ENCODE measurements around the gene IQSEC3.
"Not testable (repeated sequence)": the region's sequence is repeated elsewhere in the genome, so short reads cannot be mapped to it uniquely, and the experiment has no call there.

Gene IQSEC3

DNA sequence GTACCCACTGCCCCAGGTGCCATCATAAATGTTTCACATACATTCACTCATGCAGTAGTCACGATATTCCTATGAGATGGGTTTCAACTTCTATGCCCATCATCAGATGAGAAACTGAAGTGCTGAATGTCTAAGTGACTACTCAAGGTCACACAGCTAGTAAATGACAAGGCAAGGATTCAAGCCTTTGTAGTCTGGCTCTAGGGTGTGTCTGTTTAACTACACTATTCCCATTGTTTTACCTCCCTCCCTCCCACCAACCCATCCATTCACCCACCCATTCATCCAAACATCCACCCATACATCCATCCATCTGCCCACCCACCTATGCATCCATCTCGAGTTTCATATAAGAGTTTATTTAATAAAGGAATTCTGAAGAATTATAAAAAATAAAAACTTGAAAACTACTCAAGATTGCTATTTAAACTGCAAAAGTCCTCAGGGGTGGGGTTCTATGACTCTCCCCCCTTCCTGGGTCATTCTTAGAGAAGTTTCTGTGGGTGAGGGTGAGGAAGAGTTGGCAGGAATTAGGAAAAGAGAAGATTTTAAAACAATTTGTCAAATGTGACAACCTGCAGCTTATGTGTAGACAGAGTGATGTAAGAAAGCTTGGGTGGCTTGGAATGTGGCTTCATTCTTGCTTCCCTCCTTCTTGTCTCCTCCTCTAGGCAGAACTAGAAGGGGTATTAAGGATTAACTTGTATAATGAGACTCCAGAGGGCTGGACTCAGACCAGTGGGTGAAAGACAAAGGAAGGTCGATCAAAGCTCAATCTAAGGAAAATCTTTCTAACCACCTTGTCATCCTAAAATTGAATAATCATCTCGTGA is 13.4 kb upstream of the IQSEC3 start:
- DNase-seq (ENCODE audit: low read depth) = not testable (repeated sequence)

DNA sequence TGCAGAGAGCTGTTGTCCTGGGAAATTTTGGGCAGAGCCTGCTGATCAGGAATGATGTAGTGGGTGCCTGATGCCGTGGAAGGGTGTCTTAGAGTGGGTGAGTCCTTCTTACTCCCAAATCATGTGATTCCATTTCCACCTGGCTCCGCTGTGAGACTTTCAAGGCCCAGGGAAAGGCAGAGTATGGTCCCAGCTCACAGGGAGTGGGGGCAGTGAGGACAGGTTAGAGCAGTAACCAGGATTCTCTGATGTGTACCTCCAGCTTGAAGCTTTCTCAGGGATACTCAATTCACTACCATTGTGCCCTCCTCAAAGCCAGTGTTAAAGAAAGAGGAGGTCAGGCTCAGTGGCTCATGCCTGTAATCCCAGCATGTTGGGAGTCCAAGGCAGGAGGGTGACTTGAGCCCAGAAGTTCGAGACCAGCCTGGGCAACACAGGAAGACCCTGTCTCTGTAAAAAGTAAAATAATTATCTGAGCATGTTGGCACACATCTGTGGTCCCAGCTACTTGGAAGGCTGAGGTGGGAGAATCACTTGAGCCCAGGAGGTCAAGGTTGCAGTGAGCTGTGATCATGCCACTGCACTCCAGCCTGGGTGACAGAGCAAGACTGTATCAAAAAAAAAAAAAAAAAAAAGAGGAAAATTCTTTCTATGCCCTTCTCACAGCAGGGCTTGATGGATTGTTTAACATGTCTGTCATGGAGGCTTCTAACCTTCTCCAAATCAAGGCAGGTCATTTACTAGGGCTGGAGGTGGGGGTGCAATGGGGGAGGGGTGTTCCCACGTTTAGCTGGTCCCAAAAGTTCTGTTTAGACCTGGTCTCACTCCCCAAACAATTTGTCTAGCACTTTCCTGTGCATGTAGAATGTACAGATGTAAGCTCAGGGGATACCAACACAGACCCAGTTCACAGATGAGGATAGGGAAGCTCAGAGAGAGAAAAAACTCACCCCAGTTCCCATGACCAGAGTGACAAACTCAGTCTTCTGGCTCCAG is 12.5 kb upstream of the IQSEC3 start:
- DNase-seq (ENCODE audit: low read depth) = no peak

DNA sequence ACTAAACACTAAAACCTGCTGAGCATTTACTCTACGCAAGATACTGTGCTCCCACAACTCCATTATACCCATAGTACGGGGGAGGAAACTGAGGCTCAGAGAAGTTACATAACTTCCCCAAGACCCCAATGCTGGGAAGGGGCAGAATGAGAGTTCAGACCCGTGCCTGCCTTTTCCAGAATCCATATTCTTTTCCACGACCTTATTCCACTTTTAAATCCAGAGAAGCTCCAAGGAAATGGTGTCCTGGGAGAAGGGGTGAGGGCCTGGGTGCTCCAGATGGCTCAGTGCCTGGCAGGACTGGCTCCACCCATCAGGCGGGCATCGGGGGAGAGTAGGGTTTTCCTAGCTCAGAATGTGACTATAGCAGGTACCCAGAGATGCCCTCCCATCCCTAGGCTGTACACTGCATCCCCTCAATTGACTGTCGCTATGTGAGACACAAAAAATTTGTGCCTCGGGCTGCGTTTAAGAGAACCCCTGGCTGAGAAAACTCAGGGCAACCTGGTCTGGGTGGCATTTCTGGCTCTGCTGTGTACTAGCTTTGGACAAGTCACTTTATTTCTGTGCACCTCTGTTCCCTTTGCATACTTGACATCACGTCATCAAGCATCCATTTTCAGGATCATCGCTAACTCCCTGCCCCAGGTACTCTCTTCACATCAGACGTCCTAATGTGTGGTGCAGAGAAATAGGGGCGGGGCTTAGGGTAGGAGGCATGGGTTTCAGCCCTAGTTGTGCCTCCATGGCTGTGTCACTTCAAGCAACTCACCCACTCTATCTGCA is 11.6 kb upstream of the IQSEC3 start:
- DNase-seq (ENCODE audit: low read depth) = no peak

DNA sequence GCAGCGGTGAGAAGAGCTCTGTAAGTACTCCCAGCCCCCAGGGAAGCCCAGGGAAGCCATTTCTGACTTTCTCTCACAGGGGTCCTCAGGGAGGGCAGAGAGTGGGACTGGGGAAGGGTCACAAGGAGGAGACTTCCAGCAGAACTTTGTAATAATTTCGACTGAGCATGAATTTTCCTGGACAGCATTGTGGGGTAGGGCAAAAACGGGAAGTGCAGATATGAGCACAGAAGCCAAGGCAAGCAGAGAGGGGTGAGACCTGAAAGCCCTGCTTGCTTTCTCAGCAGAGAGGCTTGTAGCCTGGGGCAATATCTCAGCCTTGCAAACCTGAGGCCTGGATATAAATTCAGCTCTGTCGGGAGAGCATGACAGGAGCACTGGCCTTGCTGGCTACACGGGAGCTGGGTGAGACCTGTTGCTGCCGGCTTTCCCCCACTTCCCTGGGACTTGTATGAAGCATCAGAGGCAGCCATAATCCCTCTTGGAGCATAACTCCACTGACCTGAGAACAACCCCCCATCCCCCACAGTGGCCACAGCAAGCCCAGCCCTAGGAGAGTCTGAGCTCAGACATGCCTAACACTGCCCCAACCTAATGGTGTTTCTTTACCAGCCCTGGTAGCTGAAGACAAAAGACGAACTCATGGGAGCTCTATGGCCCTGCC is 9.8 kb upstream of the IQSEC3 start:
- DNase-seq (ENCODE audit: low read depth) = no peak

DNA sequence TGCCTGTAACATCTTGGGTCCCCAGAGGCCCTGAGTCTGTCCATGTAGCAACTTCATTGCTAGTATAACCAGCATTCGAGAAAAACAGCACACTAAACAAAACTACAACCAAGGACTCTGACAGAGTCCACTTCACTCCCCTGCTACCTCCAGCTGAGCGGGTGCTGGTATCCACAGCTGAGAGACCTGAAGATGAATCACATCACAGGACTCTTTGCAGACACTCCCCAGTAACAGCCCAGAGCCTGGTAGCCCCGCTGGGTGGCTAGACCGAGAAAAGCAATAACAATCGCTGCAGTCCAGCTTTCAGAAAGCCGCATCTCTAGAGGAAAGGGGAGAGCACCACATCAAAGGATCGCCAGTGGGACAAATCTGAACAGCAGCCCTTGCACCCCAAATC is 9.0 kb upstream of the IQSEC3 start:
- no peak for DNase-seq (ENCODE audit: low read depth)

DNA sequence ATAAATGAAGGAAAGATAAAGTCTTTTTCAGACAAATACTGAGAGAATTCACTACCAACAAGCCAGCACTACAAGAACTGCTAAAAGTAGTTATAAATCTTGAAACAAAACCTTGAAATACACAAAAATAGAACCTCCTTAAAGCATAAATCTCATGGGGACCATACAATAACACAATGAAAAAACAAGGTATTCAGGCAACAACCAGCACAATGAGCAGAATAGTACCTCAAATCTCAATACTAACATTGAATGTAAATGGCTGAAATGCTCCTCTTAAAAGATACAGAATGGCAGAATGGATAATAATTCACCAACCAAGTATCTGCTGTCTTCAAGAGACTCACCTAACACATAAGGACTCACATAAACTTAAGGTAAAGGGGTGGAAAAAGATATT is 7.7 kb upstream of the IQSEC3 start:
- no peak for DNase-seq (ENCODE audit: low read depth)

DNA sequence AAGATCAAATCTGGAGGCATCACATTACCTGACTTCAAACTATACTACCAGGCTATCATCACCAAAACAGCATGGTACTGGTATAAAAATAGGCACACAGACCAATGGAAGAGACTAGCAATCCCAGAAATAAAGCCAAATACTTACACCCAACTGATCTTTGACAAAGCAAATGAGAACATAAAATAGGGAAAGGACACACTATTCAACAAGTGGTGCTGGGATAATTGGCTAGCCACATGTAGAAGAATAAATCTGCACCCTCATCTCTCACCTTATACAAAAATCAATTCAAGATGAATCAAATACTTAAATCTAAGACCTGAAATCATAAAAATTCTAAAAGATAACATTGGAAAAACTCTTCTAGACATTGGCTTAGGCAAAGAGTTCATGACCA is 4.7 kb upstream of the IQSEC3 start:
- DNase-seq (ENCODE audit: low read depth) = not testable (repeated sequence)

DNA sequence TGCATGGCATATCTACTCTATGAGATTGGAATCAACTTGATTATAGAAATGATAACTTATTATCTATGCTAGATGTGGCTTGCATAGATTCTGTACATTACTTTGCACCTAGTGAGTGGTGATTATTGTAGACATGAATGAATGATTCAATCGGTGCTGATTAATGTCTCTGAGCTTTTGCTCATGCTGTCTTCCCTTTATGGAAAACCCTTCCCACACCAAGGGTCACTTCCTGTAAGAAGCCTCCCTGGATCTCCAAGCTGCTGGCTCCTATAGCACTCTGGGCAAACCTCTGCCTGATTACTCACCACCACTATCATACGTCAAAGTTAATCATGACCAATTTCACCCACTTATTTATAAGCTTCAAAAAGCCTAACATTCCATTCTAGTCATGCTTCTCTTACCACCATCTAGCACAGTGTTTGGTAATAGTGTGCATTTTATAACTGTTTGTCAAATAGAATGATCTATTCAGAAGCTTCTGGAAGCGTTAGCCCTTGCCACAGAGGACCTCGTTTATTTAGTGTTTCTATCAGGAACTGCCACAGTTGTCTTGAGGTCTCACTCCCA is 990 bp upstream of the IQSEC3 start:
- DNase-seq (ENCODE audit: low read depth) = peak; percentile 54

DNA sequence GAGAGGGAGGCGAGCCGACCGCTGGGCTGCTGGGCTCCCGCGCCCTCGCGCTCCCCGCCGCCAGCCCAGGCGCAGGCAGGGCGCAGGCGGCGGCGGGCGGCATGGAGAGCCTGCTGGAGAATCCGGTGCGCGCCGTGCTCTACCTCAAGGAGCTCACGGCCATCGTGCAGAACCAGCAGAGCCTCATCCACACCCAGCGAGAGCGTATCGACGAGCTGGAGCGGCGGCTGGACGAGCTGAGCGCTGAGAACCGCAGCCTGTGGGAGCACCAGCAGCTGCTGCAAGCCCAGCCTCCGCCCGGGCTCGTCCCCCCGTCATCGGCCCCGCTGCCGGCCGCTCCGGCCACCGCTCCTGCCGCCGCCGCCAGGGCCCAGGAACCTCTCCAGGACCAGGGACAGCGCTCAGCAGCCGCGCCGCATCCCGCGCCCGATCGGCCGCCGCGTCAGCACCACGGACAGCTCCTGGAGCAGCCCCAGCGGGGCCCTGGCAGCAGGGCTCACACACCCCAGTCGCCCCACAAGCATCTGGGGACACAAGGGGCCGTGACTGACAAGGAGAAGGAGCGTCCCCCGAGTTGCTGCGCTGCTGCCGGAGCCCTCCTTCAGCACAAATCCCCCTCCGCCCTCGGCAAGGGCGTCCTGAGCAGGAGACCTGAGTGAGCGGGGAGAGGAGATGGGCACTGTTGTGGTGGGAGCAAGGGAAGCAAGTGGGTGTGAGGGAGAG is 376 bp downstream of the IQSEC3 start:
- peak; percentile 23 for DNase-seq (ENCODE audit: low read depth)

DNA sequence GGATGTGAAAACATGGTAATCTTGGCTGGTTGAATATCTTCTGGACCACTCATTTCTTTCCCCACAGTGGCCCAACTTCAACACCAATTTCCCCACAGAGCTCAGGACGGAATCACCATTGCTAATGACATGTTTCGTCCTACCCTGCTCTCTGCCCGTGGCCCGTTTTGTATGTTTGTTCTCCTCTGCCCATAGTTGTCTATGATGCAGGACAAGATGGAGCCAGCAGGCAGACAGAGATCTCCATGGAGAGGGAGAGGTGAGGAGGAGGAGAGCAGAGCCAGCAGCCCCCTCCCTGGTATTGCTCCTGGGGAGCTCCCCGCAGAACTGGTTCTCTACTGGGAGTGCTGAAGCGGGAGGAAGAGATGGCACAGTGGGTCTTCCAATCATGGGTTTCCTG is 3.1 kb downstream of the IQSEC3 start:
- DNase-seq (ENCODE audit: low read depth) = not testable (repeated sequence)

DNA sequence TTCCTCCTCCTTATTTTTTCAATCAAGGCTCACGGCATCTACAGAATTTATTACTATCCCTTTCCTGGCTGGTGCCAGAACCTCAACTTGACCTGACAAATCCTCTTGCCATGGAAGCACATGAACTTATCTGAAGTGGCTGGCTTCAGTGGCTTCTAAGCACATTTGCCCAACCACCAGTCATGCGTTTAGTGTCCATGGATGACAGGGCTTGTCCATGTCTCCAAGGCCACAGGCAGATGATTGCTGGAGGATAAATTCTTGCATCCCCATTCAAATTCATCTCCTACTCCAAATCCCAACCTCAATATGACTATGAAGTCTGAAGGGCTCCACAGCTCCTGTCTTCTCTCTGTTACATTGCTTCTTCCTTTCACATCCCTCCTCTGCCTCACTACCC is 4.0 kb downstream of the IQSEC3 start:
- DNase-seq (ENCODE audit: low read depth) = not testable (repeated sequence)

DNA sequence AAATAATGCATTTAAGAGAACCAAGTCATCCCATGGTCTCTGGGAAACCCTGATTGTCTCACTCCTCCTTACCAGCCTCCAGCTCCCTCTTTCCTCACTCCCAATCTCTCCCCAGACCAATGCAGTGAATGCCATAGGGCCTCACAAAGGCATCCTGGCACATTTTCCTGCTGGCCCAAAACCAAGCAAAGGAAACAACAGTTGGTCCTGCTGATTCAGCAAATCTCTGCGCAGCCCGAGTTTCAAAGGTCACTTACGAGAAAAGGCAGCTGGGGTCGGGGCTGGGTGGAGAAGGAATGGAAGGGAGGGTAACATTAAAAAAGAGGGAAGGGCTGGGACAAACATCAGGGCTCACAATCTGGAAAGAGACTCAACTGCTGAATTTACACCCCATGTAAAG is 5.5 kb downstream of the IQSEC3 start:
- DNase-seq (ENCODE audit: low read depth) = not testable (repeated sequence)

DNA sequence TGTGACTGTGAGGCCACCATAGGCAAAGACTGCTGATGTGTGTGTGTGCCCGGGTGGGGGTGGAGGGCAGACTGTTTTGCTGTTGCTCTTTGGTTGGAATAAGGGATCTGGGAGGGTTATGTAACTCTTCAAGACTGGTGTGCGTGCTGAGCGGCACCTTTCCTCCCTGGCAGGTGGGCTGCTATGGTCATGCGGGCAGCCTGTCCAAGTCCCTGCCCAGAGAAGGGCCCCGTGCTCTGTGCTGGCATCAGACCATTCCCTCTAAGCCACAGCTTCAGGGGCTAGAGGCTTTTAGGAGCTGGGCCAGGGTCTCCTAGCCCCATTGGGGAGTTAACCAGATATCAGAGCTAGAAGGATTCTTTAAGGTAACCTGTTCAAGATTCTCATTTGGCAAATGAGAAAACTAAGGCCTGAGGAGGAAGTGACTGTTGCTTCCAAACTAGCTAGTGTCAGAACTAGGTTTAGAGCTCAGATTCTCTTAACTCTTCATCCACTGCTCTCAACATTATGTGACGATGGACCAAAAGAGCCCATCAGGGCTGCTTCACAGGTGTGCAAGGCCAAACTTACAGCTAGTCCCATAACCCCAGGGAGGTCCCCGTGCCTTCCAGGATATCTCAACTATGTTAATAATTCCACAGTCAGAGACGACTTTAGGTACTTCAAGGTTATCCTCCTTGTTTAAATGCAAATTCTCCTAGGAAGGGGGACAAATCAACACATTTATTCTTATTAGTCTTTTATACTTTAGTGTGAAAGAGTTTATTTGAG is 8.0 kb downstream of the IQSEC3 start:
- DNase-seq (ENCODE audit: low read depth) = not testable (repeated sequence)

DNA sequence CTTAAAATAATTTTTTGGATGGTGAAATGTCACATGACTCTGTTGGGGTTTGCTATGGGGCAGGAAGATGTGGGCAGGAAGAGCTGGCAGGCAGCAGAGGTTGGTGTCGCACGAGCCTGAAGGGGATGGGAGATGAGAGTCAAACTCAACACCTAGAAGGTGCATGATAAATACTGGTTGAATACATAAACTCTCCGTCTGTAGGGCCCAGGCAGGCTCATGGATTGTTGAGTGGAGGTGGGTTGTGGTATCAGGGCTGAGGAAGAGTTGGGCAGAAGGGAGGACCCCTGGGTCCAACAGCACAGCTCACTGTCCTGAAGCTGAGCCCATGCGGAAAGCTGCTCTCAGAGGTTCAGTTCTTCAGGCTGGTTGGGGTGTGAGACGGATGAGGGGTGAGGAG is 9.0 kb downstream of the IQSEC3 start:
- DNase-seq (ENCODE audit: low read depth) = not testable (repeated sequence)

DNA sequence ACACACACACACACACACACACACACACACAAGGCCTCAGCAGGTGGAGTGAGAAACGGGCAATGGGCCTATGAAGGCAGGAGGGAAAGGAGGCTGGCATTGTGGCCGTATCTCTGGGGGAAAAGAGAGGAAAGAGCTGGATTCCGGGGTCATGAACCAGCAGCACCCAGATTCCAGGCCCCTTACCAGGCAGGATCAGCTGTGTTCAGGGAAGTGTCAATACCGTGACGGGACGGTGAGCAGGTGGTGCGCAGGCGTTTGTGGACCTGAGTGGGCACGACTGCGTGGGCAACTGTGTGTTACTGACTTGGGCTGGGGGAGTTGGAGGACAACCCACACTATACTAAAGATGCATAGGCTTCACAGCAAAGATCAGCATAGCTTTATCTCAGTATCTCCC is 9.5 kb downstream of the IQSEC3 start:
- DNase-seq (ENCODE audit: low read depth) = not testable (repeated sequence)

DNA sequence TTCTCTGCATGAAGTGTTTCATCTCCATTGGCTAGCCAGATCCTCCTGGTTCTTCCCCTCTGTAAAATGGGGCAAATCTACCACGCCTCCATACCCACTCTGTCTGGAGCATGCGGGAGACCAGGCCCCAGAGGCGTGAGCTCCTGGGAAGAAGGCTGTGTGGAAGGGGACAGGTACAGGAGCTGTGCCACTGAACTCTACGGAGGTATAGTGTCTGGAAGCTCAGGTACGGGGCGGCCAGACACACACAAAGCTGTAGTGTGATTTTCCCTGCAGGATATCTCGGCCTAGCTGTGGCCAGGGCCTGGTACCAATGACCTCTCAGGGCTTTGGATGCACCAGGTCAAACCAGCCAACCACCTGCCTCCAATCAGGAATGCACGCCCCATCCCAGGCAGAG is 10.0 kb downstream of the IQSEC3 start:
- not testable (repeated sequence) for DNase-seq (ENCODE audit: low read depth)

DNA sequence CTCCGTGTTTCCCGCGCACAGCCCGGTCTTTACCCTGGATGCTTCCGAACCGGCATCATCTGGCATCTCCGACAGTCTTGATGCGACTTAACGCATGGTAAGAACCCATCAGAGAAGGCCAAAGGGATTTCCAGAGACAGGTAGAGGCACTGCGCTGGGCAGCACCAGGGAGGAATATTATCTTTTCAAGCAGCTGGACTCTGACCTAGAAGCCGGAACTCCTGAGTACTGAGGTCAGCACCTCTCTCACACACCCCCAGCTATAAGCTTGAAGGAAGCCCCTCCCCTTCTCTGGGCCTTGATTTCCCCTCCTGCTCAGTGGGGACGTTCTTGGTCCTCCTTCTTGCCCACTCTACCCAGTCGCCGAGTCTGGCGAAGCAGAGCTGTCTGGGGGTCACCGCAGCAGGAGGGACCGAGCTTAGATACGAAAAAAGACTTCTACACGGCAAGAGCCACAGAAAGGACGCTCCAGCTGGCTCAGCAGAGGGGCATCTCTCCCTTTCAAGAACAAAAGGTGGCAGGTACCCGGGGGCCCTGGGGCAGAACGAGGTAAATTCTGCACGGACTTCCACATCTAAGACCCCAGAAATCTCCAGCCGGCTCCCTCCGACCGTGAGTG is 10.6 kb downstream of the IQSEC3 start:
- DNase-seq (ENCODE audit: low read depth) = not testable (repeated sequence)

DNA sequence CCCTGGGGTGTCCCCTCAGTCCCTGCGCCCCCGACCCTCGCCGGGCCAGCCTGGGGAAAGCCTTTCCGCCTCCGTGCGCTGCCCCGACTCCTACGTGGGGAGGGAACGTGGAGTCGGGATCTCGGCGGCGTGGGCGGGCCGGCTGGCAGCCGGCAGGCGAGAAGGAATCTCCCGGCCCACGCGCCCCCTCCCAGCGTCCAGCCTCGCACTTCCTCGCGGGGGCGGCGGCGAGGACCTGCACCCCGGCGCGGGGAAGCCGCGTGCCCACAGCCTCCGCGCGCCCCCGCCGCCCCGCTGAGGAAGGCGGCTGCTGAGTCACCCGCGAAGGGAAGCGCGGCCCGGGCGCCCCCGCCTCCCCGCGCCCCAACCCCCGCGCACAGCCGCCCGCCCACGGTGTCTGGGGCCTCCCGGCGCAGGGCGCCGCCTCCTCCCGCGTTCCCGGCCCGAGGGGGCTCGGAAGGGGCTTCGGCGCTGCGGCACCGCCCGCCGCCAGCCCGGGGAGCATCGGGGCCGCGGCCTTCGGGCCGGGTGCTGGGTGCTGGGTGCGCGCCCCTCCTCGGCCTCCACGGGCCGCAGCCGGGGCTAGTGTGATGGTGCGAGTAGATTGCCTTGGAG is 11.3 kb downstream of the IQSEC3 start:
- not testable (repeated sequence) for DNase-seq (ENCODE audit: low read depth)

DNA sequence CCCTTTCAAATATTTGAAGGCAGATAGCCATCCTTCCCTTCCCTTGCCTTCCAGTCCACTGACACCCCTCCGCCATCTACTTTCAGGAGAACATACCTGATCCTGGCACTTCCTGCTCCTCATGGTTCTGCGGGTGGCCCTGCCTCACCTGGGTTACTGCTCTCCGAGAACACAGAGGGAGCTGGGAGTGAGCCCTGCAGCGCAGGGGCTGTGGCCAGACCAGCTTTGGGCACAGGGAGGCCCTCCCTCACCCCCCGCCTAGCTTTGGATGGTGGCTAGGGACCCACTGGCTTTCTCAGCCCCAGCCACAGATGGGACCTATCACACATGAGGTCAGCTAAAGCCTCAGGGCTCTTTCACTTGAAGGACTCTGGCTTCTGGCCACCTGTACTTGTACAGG is 12.4 kb downstream of the IQSEC3 start:
- no peak for DNase-seq (ENCODE audit: low read depth)
